Stimulated activated CD8-positive, alpha-beta memory T cell treated with anti-CD3 and anti-CD28 coated beads, Interleukin-15, amount 100 ng/mL, for 48 hours (primary cell): ENCODE data around the gene EMD.

Experiments used
- DNase-seq, 2 donors: peaks; one replicate each; pipeline ENCODE4 v3.0.0-alpha.2; 2020; ENCODE audit warnings: low read depth in 2 of 2

EMD gene

GRCh38 chrX:154355094-154355775, 23.9 kb upstream of the EMD start:
- DNase-seq, result no peak

DNA sequence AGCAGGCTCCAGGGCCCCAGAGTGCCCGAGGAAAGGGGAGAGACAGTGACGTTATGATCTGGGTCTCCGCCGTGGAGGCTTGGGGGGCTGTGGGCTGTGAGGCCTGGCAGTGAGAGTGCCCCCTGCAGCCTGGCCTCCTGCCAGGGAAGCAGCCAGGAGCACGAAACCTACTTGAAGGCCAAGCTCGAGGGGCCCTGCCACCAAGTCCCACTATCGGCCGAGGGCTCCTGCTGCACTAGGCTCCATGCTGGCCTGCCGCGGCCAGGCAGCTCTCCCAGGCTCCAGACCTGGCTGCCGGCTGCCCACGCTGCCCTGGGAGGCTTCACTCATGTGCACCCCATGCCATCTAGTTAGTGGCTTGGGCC, 23.3 kb upstream of the EMD start:
- DNase-seq, result no peak

- no peak for DNase-seq
These were observed 22.5 kb upstream of the EMD start for GRCh38 chrX:154356596-154356995.

- DNase-seq, result no peak
These were observed 21.9 kb upstream of the EMD start for GRCh38 chrX:154357205-154357604.

DNA sequence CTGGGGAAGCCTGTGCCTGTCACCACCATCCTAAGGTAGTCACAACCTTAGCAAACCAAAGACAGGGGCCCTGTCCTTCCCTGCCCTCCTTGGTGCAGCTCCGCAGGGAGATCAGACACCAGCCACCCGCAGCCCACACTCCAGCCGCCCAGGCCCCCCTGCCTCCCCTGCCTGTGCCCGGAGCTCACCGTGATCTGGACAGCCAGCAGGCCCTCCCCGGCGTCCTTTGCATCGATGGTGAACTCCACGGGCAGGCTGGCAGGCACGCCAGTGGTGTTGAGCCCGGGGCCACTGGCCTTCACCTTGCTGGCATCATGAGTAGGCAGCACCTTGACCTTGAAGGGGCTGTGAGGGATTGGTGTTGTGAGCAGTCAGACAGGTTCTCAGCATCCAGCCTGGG, 21.1 kb upstream of the EMD start:
- no peak for DNase-seq

- DNase-seq, result no peak
These were observed 20.3 kb upstream of the EMD start for GRCh38 chrX:154358829-154359228.

DNA sequence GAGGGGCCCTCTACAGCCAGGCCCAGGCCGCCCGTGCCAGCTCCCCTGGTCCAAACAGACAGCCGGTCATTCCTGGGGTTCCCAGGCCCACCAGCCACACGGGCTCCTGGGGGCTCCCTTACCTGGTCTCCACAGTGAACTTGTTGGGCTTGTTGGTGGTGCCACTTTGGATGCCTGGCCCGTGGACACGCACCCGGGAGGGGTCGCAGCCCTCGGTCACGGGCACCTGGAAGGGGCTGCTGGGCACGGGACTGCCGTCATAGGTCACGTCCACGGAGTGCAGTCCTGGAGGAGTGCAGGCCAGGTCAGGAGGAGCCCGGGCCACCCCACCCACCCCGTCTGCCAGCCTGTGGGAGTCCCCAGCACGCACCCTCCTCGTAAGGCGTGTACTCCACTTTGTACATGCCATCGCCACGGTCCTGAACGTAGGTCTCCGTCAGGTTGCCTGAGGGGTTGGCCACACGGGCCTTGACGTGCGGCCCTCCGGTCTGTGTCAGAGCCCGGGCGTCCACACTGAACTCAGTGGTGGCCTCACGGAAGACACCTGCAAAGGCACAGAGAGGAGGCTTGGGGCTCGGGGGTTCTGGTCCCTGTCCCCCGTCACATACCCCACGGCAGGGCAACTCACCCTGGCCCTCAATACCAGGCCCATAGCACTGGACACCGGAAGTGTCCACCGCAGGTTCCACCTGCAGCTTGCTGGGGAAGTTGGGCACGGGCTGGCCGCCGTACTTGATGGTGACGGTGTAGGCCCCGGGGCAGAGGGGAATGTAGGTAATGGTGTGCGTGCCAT, 19.5 kb upstream of the EMD start:
- no peak for DNase-seq

GRCh38 chrX:154360155-154360713, 18.9 kb upstream of the EMD start:
- no peak for DNase-seq

DNA sequence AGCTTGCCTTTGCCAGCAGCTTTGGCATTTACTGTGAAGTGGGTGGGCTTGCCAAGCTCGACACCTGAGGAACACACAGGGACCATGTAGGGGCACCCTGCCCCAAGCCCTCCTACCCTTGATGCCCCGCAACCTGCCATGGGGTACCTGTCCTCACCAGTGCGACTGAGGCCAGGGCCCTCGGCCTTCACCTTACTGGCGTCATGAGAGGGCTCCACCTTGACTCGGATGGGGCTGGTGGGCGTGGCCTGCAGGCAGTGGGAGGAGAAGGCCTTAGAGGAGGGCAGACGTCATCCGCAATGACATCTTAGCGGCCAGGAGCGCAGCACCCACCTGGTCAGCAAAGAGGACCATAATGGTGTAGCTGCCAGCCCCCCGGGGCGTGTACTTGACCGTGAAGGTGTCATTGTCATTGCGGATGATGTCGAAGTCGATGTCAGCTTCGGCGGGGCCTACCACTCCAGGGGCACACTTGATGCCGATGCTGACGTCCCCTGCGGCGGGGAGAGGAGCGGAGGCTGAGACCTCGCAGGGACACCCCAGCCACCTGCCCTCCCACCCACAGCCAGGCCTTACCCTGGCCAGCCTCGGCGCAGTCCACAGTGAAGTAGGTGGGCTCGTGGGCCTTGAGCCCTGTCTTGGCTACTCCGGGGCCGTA, 16.9 kb upstream of the EMD start:
- DNase-seq, result no peak

- DNase-seq, result no peak
These were observed 15.2 kb upstream of the EMD start for GRCh38 chrX:154363706-154364439.

DNA sequence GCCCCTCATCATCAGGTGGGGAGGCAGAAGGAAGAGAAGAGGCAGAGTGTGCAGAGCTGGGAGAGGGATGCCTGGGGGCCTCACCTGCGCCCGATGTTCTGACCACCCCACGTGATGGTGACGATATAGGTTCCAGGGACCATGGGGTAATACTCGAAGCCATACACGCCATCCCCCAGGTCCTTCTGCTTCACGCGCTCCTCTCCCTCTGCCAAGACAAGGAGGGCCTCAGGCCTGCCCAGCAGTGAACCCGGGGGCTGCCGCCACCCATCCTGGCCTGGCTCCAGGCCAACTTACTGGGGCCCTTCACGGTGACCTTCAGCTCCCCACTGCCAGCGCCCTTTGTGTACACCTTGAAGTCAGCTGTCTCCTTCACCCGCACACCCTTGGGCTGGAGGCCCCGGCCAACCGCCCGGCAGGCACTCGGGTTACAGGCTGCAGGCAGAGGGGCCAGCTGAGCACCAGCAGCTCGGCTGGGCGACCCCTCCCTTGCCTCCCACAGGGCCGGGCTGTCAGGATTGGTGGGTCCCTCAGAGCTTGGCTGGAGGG, 14.0 kb upstream of the EMD start:
- no peak for DNase-seq

GRCh38 chrX:154365997-154366665, 13.0 kb upstream of the EMD start:
- no peak for DNase-seq

- DNase-seq, result no peak
These were observed 12.4 kb upstream of the EMD start for GRCh38 chrX:154366666-154367055.

DNA sequence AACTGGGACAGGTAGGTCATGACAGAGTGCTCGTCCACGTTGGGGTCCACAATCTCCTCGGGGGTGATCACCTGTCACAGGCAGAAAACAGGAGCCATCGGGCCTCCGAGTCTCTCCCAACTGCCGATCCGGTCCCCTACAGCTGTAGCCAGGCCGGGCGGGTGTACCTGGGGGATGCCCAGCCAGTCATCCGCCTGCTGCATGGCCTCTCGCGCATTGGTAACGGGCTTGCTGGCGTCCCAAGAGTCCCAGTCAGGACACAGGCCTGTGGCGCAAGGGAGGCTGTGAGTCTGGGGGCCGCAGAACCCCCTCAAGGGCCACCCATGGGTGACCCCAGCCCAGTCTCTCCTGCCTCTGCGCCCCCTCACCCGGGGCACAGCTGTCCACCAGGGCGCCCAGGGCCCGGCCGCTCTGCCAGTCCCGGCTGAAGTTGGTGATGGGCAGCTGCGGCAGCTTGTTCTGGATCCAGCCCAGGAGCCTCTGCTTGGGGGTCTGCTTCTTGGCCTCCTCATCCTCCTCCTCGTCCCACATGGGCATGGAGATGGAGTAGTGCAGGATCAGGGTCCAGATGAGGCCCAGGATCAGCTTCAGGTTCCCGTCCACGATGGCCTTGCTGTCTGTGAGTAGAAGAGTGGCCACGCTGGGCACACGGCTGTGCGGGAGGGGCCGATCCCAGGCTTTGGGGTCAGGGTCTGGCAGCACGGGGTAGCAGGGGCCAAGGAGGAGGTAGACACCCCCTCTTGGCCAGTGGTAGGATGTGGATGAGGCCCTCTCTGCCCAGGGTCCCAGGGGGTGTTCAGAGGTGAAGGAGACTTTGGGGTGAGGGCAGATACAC, 11.4 kb upstream of the EMD start:
- DNase-seq, result no peak

- peak; percentile 90 to 96 for DNase-seq
These were observed 10.3 kb upstream of the EMD start for GRCh38 chrX:154368630-154369448.

DNA sequence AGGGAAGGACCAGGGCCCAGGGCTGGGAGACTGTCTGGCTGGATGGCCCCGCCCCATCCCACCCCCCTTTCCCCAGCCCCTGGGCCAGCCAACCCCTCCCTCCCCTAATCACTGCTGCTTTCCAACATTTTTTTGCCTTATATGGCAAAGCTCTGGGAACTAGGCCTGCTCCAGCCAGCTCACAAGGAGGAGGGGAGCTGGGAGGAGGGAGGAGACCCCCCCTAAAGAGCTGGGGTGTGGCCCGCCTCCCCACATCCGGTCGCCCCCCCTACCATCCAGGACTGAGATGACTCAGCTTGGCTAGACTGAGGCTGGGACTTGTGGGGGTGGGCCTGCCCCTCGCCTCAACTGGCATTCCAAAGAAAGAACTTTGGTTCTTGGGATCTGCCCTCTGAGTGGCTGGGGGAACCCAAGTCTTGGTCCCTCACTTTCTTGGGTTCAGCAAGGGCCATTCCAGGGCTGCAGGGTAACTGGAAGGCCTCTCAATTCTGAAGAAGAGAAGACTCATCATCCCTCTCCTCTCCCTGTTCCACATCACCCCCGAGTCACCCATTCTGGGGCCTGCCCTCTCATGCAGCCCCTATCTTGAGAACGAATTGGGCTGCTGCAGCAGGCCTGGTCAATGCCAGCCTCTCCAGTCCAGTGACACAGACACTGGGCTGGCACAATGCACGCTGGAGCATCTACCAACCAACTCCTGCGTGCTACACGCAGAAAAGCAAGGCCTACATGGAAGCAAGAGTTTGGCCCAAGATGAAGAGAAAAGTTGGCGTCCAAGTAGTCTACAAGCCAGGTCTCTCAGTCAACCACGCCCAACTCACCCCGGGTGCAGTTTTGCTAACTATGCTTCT, 9.4 kb upstream of the EMD start:
- peak; percentile 62 to 66 for DNase-seq

GRCh38 chrX:154370300-154371016, 8.6 kb upstream of the EMD start:
- DNase-seq, result no peak
